ENCODE results near the gene CAMSAP2.

CAMSAP2 gene

GRCh38 chr1:200849430-200849829 lies 110.7 kb downstream of the CAMSAP2 start:
- H3K27ac ChIP-seq, result no peak overlapping the region
- H3K27me3 ChIP-seq, result no peaks in the 10 kb centered on the region
- TF ChIP-seq, protein P1, sequence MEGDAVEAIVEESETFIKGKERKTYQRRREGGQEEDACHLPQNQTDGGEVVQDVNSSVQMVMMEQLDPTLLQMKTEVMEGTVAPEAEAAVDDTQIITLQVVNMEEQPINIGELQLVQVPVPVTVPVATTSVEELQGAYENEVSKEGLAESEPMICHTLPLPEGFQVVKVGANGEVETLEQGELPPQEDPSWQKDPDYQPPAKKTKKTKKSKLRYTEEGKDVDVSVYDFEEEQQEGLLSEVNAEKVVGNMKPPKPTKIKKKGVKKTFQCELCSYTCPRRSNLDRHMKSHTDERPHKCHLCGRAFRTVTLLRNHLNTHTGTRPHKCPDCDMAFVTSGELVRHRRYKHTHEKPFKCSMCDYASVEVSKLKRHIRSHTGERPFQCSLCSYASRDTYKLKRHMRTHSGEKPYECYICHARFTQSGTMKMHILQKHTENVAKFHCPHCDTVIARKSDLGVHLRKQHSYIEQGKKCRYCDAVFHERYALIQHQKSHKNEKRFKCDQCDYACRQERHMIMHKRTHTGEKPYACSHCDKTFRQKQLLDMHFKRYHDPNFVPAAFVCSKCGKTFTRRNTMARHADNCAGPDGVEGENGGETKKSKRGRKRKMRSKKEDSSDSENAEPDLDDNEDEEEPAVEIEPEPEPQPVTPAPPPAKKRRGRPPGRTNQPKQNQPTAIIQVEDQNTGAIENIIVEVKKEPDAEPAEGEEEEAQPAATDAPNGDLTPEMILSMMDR (IDR thresholded peaks at IDR 0.05), result no peak
- no peak overlapping the region for H3K4me3 ChIP-seq (ENCODE audit: low read depth in 1 of 2, low read length in 1 of 2)
- peaks cover 24 to 34% of the 10 kb centered on the region in 2 experiments for H3K4me1 ChIP-seq (ENCODE audit: control insufficient read depth in 1 of 2, insufficient read depth in 1 of 2, low read depth in 1 of 2, low read length in 1 of 2)
- H3K36me3 ChIP-seq, result no peaks in the 10 kb centered on the region
- H3K9me3 ChIP-seq, result no peaks in the 10 kb centered on the region

GRCh38 chr1:200850554-200850953 lies 111.9 kb downstream of the CAMSAP2 start:
- H3K4me1 ChIP-seq (ENCODE audit: control insufficient read depth in 1 of 2, insufficient read depth in 1 of 2, low read depth in 1 of 2, low read length in 1 of 2), result peaks cover 13 to 26% of the 10 kb centered on the region in 2 experiments
- TF ChIP-seq, protein P1 (IDR thresholded peaks at IDR 0.05), result no peak
- H3K27me3 ChIP-seq, result no peaks in the 10 kb centered on the region
- no peaks in the 10 kb centered on the region for H3K9me3 ChIP-seq
- H3K36me3 ChIP-seq, result no peaks in the 10 kb centered on the region
- no peak overlapping the region for H3K4me3 ChIP-seq (ENCODE audit: low read depth in 1 of 2, low read length in 1 of 2)
- no peak overlapping the region for H3K27ac ChIP-seq

DNA sequence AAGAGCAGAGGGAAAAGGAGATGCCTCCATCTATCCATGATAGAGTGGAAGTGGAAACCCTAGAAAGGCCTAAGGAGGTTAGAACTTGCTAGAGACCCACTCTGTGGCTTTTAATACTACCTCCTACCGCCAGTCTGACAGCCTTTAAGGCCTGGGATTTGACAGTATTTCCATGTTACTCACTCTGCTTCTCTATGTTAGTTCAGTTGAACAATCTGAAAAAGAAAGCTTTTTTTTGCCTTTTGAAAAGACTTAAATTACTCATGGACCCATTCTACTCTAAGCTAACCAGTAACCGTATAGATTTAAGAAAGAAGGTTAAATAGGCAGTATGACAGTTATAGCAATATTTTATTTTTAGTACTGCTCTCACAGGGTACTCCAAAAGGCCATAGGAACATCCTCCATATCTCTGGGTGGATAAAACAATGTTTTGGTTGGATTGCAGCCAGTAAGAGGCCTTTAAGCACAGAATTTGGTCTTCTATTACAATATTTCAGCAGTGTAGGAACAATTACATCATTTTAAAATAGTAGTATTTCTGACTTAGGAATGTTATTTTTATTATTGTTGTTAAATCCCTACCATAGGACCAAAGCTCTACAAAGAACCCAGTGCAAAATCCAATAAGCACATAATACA lies 118.1 kb downstream of the CAMSAP2 start:
- Histone ChIP-seq H3K4me3 (ENCODE audit: low read depth in 1 of 2, low read length in 1 of 2) (no peak overlapping the region), H3K9me3 (no peaks in the 10 kb centered on the region), H3K27ac (no peak overlapping the region), H3K27me3 (no peaks in the 10 kb centered on the region), H3K36me3 (no peaks in the 10 kb centered on the region), H3K4me1 (ENCODE audit: control insufficient read depth in 1 of 2, insufficient read depth in 1 of 2, low read depth in 1 of 2, low read length in 1 of 2) (peaks cover 4 to 25% of the 10 kb centered on the region in 2 experiments)
- TF ChIP-seq, protein P1 (IDR thresholded peaks at IDR 0.05), result no peak

DNA sequence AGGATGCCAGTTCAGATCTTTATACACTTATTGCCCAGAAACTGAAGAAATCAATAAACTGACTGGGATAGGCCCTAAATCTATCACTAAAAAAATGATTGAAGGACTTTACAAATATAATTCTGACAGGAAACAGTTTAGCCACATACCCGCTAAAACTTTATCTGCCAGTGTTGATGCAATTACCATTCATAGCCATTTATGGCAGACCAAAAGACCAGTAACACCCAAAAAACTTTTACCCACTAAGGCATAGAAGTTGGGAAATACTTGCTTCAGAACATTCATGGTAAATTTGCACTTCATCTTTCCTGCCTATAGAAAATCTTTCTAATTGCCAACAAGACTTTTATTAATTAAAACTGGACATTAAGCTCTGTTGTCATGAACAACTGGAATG lies 119.1 kb downstream of the CAMSAP2 start:
- TF ChIP-seq, protein P1 (IDR thresholded peaks at IDR 0.05), result no peak
- Histone ChIP-seq H3K4me1 (ENCODE audit: control insufficient read depth in 1 of 2, insufficient read depth in 1 of 2, low read depth in 1 of 2, low read length in 1 of 2) (peaks cover under 1 to 16% of the 10 kb centered on the region in 2 experiments), H3K4me3 (ENCODE audit: low read depth in 1 of 2, low read length in 1 of 2) (no peak overlapping the region), H3K9me3 (no peaks in the 10 kb centered on the region), H3K27ac (no peak overlapping the region), H3K27me3 (no peaks in the 10 kb centered on the region), H3K36me3 (no peaks in the 10 kb centered on the region)

DNA sequence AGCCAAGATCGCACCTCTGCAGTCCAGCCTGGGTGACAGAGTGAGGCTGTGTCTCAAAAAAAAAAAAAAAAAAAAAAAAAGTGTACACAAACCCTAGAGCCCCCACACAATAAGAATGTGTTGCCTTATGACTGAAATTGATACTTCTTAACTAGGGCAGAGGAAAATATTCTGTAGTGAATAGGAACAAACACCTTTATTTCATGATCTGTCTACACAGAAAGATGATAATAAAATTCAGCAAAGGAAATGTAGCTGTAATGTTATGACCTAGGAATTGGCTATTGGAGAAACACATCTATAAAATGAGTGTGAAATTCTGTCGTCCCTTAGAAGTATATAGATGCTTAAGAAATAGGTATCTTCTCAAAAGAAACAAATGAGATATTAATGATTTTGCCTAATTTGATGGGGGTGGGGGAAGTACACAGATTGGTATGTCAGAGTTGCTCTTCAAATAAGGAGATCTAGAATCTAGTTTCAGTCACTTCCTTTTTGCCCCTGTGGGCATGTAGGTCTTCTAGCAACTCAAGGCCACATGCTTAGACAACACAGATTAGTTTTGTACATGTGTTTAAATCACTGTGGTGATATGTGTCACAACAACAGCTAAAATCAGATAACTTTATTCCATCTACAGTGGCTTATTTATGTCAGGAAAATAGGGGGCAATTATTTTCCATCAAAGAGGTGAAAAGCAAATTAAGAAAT lies 123.4 kb downstream of the CAMSAP2 start:
- H3K27ac ChIP-seq, result no peak overlapping the region
- no peak overlapping the region for H3K4me3 ChIP-seq (ENCODE audit: low read depth in 1 of 2, low read length in 1 of 2)
- no peaks in the 10 kb centered on the region for H3K27me3 ChIP-seq
- TF ChIP-seq, protein P1 (IDR thresholded peaks at IDR 0.05), result no peak
- H3K36me3 ChIP-seq, result no peaks in the 10 kb centered on the region
- H3K4me1 ChIP-seq (ENCODE audit: control insufficient read depth in 1 of 2, insufficient read depth in 1 of 2, low read depth in 1 of 2, low read length in 1 of 2), result peaks cover 10 to 25% of the 10 kb centered on the region in 2 experiments
- no peaks in the 10 kb centered on the region for H3K9me3 ChIP-seq

All from neutrophil (primary cell).